Measurements from ENCODE around the gene SPATA16.
"Not testable (repeated sequence)": the region's sequence is repeated elsewhere in the genome, so short reads cannot be mapped to it uniquely, and the experiment has no call there.

Gene SPATA16

GRCh38 chr3:172875039-172875438 lies 266.0 kb downstream of the SPATA16 start:
- H3K9me3 ChIP-seq (ENCODE audit: control insufficient read depth in 2 of 2, low read length in 2 of 2): no peaks in the 10 kb centered on the region
- H3K4me1 ChIP-seq (ENCODE audit: control insufficient read depth in 2 of 2, insufficient read depth in 2 of 2, low read length in 2 of 2): no peaks in the 10 kb centered on the region
- no peaks in the 10 kb centered on the region for H3K36me3 ChIP-seq (ENCODE audit: control insufficient read depth in 2 of 2, insufficient read depth in 2 of 2, low read length in 2 of 2)
- H3K27me3 ChIP-seq (ENCODE audit: control insufficient read depth in 2 of 2, insufficient read depth in 2 of 2, low read length in 2 of 2): no peaks in the 10 kb centered on the region
- H3K4me3 ChIP-seq (ENCODE audit: low read length in 2 of 2): no peak overlapping the region
- H3K9ac ChIP-seq (ENCODE audit: low read depth in 1 of 2, low read length in 2 of 2): no peak overlapping the region
- no peak overlapping the region for H3K27ac ChIP-seq (ENCODE audit: low read depth in 2 of 2, low read length in 2 of 2)

GRCh38 chr3:172869784-172870518 lies 271.1 kb downstream of the SPATA16 start:
- H3K27ac ChIP-seq (ENCODE audit: low read depth in 2 of 2, low read length in 2 of 2): no peak overlapping the region
- no peaks in the 10 kb centered on the region for H3K36me3 ChIP-seq (ENCODE audit: control insufficient read depth in 2 of 2, insufficient read depth in 2 of 2, low read length in 2 of 2)
- H3K27me3 ChIP-seq (ENCODE audit: control insufficient read depth in 2 of 2, insufficient read depth in 2 of 2, low read length in 2 of 2): no peaks in the 10 kb centered on the region
- H3K9me3 ChIP-seq (ENCODE audit: control insufficient read depth in 2 of 2, low read length in 2 of 2): no peaks in the 10 kb centered on the region
- H3K4me1 ChIP-seq (ENCODE audit: control insufficient read depth in 2 of 2, insufficient read depth in 2 of 2, low read length in 2 of 2): peaks cover 8 to 10% of the 10 kb centered on the region in 2 donors
- no peak overlapping the region for H3K9ac ChIP-seq (ENCODE audit: low read depth in 1 of 2, low read length in 2 of 2)
- H3K4me3 ChIP-seq (ENCODE audit: low read length in 2 of 2): no peak overlapping the region

- H3K4me1 ChIP-seq (ENCODE audit: control insufficient read depth in 2 of 2, insufficient read depth in 2 of 2, low read length in 2 of 2): peaks cover 8 to 10% of the 10 kb centered on the region in 2 donors
- H3K9me3 ChIP-seq (ENCODE audit: control insufficient read depth in 2 of 2, low read length in 2 of 2): no peaks in the 10 kb centered on the region
- no peak overlapping the region for H3K27ac ChIP-seq (ENCODE audit: low read depth in 2 of 2, low read length in 2 of 2)
- no peaks in the 10 kb centered on the region for H3K36me3 ChIP-seq (ENCODE audit: control insufficient read depth in 2 of 2, insufficient read depth in 2 of 2, low read length in 2 of 2)
- H3K27me3 ChIP-seq (ENCODE audit: control insufficient read depth in 2 of 2, insufficient read depth in 2 of 2, low read length in 2 of 2): no peaks in the 10 kb centered on the region
- no peak overlapping the region for H3K4me3 ChIP-seq (ENCODE audit: low read length in 2 of 2)
- no peak overlapping the region for H3K9ac ChIP-seq (ENCODE audit: low read depth in 1 of 2, low read length in 2 of 2)
Observed at GRCh38 chr3:172869368-172869771, 271.7 kb downstream of the SPATA16 start.

GRCh38 chr3:172868582-172869200 lies 272.3 kb downstream of the SPATA16 start:
- no peak overlapping the region for H3K9ac ChIP-seq (ENCODE audit: low read depth in 1 of 2, low read length in 2 of 2)
- H3K36me3 ChIP-seq (ENCODE audit: control insufficient read depth in 2 of 2, insufficient read depth in 2 of 2, low read length in 2 of 2): no peaks in the 10 kb centered on the region
- H3K27ac ChIP-seq (ENCODE audit: low read depth in 2 of 2, low read length in 2 of 2): no peak overlapping the region
- H3K4me1 ChIP-seq (ENCODE audit: control insufficient read depth in 2 of 2, insufficient read depth in 2 of 2, low read length in 2 of 2): peaks cover 8 to 10% of the 10 kb centered on the region in 2 donors
- no peaks in the 10 kb centered on the region for H3K27me3 ChIP-seq (ENCODE audit: control insufficient read depth in 2 of 2, insufficient read depth in 2 of 2, low read length in 2 of 2)
- H3K9me3 ChIP-seq (ENCODE audit: control insufficient read depth in 2 of 2, low read length in 2 of 2): no peaks in the 10 kb centered on the region
- H3K4me3 ChIP-seq (ENCODE audit: low read length in 2 of 2): no peak overlapping the region

GRCh38 chr3:172866726-172867350 lies 274.2 kb downstream of the SPATA16 start:
- H3K27ac ChIP-seq (ENCODE audit: low read depth in 2 of 2, low read length in 2 of 2); H3K27me3 ChIP-seq (ENCODE audit: control insufficient read depth in 2 of 2, insufficient read depth in 2 of 2, low read length in 2 of 2); H3K9ac ChIP-seq (ENCODE audit: low read depth in 1 of 2, low read length in 2 of 2); H3K4me1 ChIP-seq (ENCODE audit: control insufficient read depth in 2 of 2, insufficient read depth in 2 of 2, low read length in 2 of 2); H3K4me3 ChIP-seq (ENCODE audit: low read length in 2 of 2); H3K9me3 ChIP-seq (ENCODE audit: control insufficient read depth in 2 of 2, low read length in 2 of 2); H3K36me3 ChIP-seq (ENCODE audit: control insufficient read depth in 2 of 2, insufficient read depth in 2 of 2, low read length in 2 of 2): not testable (repeated sequence)

GRCh38 chr3:172859041-172859440 lies 282.0 kb downstream of the SPATA16 start:
- Histone ChIP-seq H3K27me3 (ENCODE audit: control insufficient read depth in 2 of 2, insufficient read depth in 2 of 2, low read length in 2 of 2) (no peaks in the 10 kb centered on the region), H3K36me3 (ENCODE audit: control insufficient read depth in 2 of 2, insufficient read depth in 2 of 2, low read length in 2 of 2) (no peaks in the 10 kb centered on the region), H3K9ac (ENCODE audit: low read depth in 1 of 2, low read length in 2 of 2) (no peak overlapping the region), H3K4me1 (ENCODE audit: control insufficient read depth in 2 of 2, insufficient read depth in 2 of 2, low read length in 2 of 2) (no peaks in the 10 kb centered on the region), H3K4me3 (ENCODE audit: low read length in 2 of 2) (no peak overlapping the region), H3K9me3 (ENCODE audit: control insufficient read depth in 2 of 2, low read length in 2 of 2) (no peaks in the 10 kb centered on the region), H3K27ac (ENCODE audit: low read depth in 2 of 2, low read length in 2 of 2) (no peak overlapping the region)

GRCh38 chr3:172856795-172857742 lies 284.0 kb downstream of the SPATA16 start:
- no peaks in the 10 kb centered on the region for H3K27me3 ChIP-seq (ENCODE audit: control insufficient read depth in 2 of 2, insufficient read depth in 2 of 2, low read length in 2 of 2)
- H3K9ac ChIP-seq (ENCODE audit: low read depth in 1 of 2, low read length in 2 of 2): no peak overlapping the region
- H3K27ac ChIP-seq (ENCODE audit: low read depth in 2 of 2, low read length in 2 of 2): no peak overlapping the region
- no peaks in the 10 kb centered on the region for H3K4me1 ChIP-seq (ENCODE audit: control insufficient read depth in 2 of 2, insufficient read depth in 2 of 2, low read length in 2 of 2)
- H3K4me3 ChIP-seq (ENCODE audit: low read length in 2 of 2): no peak overlapping the region
- H3K36me3 ChIP-seq (ENCODE audit: control insufficient read depth in 2 of 2, insufficient read depth in 2 of 2, low read length in 2 of 2): no peaks in the 10 kb centered on the region
- no peaks in the 10 kb centered on the region for H3K9me3 ChIP-seq (ENCODE audit: control insufficient read depth in 2 of 2, low read length in 2 of 2)

- H3K27ac ChIP-seq (ENCODE audit: low read depth in 2 of 2, low read length in 2 of 2): no peak overlapping the region
- H3K9ac ChIP-seq (ENCODE audit: low read depth in 1 of 2, low read length in 2 of 2): no peak overlapping the region
- H3K9me3 ChIP-seq (ENCODE audit: control insufficient read depth in 2 of 2, low read length in 2 of 2): no peaks in the 10 kb centered on the region
- no peaks in the 10 kb centered on the region for H3K36me3 ChIP-seq (ENCODE audit: control insufficient read depth in 2 of 2, insufficient read depth in 2 of 2, low read length in 2 of 2)
- no peaks in the 10 kb centered on the region for H3K4me1 ChIP-seq (ENCODE audit: control insufficient read depth in 2 of 2, insufficient read depth in 2 of 2, low read length in 2 of 2)
- no peaks in the 10 kb centered on the region for H3K27me3 ChIP-seq (ENCODE audit: control insufficient read depth in 2 of 2, insufficient read depth in 2 of 2, low read length in 2 of 2)
- H3K4me3 ChIP-seq (ENCODE audit: low read length in 2 of 2): no peak overlapping the region
Observed at GRCh38 chr3:172855037-172855436, 286.0 kb downstream of the SPATA16 start.

- Histone ChIP-seq H3K4me1 (ENCODE audit: control insufficient read depth in 2 of 2, insufficient read depth in 2 of 2, low read length in 2 of 2) (no peaks in the 10 kb centered on the region), H3K36me3 (ENCODE audit: control insufficient read depth in 2 of 2, insufficient read depth in 2 of 2, low read length in 2 of 2) (no peaks in the 10 kb centered on the region), H3K9ac (ENCODE audit: low read depth in 1 of 2, low read length in 2 of 2) (no peak overlapping the region), H3K4me3 (ENCODE audit: low read length in 2 of 2) (no peak overlapping the region), H3K27me3 (ENCODE audit: control insufficient read depth in 2 of 2, insufficient read depth in 2 of 2, low read length in 2 of 2) (no peaks in the 10 kb centered on the region), H3K27ac (ENCODE audit: low read depth in 2 of 2, low read length in 2 of 2) (no peak overlapping the region), H3K9me3 (ENCODE audit: control insufficient read depth in 2 of 2, low read length in 2 of 2) (no peaks in the 10 kb centered on the region)
Observed at GRCh38 chr3:172853921-172854666, 286.9 kb downstream of the SPATA16 start.

Data from mucosa of rectum (tissue), 2 donors.